Activated naive CD4-positive, alpha-beta T cell treated with anti-CD3 and anti-CD28 coated beads, Interleukin-2, amount 10 ng/mL, durations not matched to agents 7 days and 5 days (primary cell): ENCODE measurements around the gene CYP3A7.
"Not testable (repeated sequence)": the region's sequence is repeated elsewhere in the genome, so short reads cannot be mapped to it uniquely, and the experiment has no call there.

Source experiments
- CTCF ChIA-PET: fragments of 350-600 bp; sonication (Branson Sonifier 250); formaldehyde crosslinking; loops from one replicate; lab custom pipeline; 2021; ENCODE audit warnings: antibody characterized with exemption; lab: Charles Lee
- DNase-seq: peaks from one replicate; pipeline ENCODE4 v3.0.0-alpha.2; 2020
- H3K27ac Mint-ChIP-seq: one replicate; pipeline ENCODE4 v1.8.0; 2021; ENCODE audit warnings: mild to moderate bottlenecking, moderate library complexity, mixed read lengths
- H3K27me3 Mint-ChIP-seq: one replicate; pipeline ENCODE4 v1.8.0; 2021; ENCODE audit warnings: mild to moderate bottlenecking, mixed read lengths
- H3K36me3 Mint-ChIP-seq: one replicate; pipeline ENCODE4 v1.8.0; 2021; ENCODE audit warnings: mixed read lengths
- H3K4me1 Mint-ChIP-seq: one replicate; pipeline ENCODE4 v1.8.0; 2021; ENCODE audit warnings: mixed read lengths
- H3K4me3 Mint-ChIP-seq: one replicate; pipeline ENCODE4 v1.8.0; 2021; ENCODE audit warnings: mild to moderate bottlenecking, moderate library complexity, mixed read lengths
- H3K9me3 Mint-ChIP-seq: one replicate; pipeline ENCODE4 v1.8.0; 2021; ENCODE audit warnings: mixed read lengths

Gene CYP3A7

GRCh38 chr7:99733003-99733402, 2.0 kb downstream of the CYP3A7 start:
- no peak overlapping the region for H3K27ac Mint-ChIP-seq
- DNase-seq, result no peak
- H3K9me3 Mint-ChIP-seq, result no peaks in the 10 kb centered on the region
- no peak overlapping the region for H3K4me3 Mint-ChIP-seq
- CTCF ChIA-PET, result no interaction called here
- H3K4me1 Mint-ChIP-seq, result peaks cover 5% of the 10 kb centered on the region
- no peaks in the 10 kb centered on the region for H3K27me3 Mint-ChIP-seq
- H3K36me3 Mint-ChIP-seq, result peaks cover 3% of the 10 kb centered on the region

- Mint-ChIP-seq H3K27me3 (no peaks in the 10 kb centered on the region), H3K4me1 (no peaks in the 10 kb centered on the region), H3K4me3 (no peak overlapping the region), H3K36me3 (peaks cover 2% of the 10 kb centered on the region), H3K27ac (no peak overlapping the region), H3K9me3 (no peaks in the 10 kb centered on the region)
- no peak for DNase-seq
- CTCF ChIA-PET, result interaction anchor here (0.6 to 1.8 kb wide), 2 partner anchors 20 to 107 kb away, joined by 3 to 4 read pairs; no protein-coding TSS in a partner anchor
Measured at GRCh38 chr7:99731638-99732374, 3.2 kb downstream of the CYP3A7 start.

DNA sequence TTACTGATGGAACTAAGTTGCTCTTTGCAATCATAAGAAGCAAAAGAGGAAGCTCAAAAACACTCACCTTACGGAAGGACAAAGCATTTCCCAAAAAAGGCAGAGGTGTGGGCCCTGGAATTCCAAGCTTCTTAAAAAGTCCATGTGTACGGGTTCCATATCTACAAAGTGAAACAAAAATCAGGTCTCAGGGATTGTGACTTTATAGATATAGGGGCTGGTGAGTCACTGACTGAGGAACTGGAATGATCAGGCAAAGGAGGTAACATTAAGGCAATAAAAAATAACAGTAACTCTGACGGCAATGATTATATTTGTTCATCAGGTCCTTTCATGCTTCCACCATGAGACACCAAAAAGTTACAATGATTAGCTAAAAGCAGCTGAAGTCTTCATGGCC, 4.0 kb downstream of the CYP3A7 start:
- H3K9me3 Mint-ChIP-seq, result no peaks in the 10 kb centered on the region
- no peaks in the 10 kb centered on the region for H3K27me3 Mint-ChIP-seq
- CTCF ChIA-PET, result interaction anchor here (0.6 to 1.8 kb wide), 2 partner anchors 19 to 106 kb away, joined by 3 to 4 read pairs; no protein-coding TSS in a partner anchor
- no peak for DNase-seq
- no peaks in the 10 kb centered on the region for H3K36me3 Mint-ChIP-seq
- H3K4me3 Mint-ChIP-seq, result no peak overlapping the region
- H3K27ac Mint-ChIP-seq, result no peak overlapping the region
- H3K4me1 Mint-ChIP-seq, result no peaks in the 10 kb centered on the region

GRCh38 chr7:99730238-99730810, 4.7 kb downstream of the CYP3A7 start:
- no peaks in the 10 kb centered on the region for H3K27me3 Mint-ChIP-seq

DNA sequence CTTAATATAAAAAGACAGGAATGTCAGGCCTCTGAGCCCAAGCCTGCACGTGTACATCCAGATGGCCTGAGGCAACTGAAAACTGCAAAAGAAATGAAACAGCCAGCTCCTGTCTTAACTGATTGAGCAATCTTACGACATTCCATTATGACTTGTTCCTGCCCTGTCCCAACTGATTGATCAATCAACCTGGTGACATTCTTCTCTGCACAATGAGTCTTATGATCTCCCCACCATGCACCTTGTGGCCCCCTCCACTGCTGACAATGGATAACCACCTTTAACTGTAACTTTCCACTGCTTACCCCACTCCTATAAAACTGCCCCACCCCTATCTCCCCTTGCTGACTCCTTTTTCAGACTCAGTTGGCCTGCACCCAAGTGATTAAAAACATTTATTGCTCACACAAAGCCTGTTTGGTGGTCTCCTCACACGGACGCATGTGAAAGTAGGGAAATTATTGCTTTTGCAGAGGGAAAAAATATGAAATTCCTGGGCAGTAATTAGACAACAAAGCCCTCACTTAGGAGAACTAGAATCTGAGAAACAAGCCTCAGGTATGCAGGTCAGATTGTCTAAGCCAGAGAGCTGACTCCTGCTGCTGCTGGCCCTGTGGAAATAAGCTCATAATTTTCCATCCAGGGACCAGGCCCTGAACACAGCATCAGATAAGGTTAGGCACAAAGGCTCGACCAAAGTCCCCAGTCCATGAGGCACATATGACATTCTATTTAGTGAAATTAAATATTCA, 5.3 kb downstream of the CYP3A7 start:
- Mint-ChIP-seq H3K4me1 (no peaks in the 10 kb centered on the region), H3K36me3 (no peaks in the 10 kb centered on the region), H3K9me3 (no peaks in the 10 kb centered on the region), H3K4me3 (no peak overlapping the region), H3K27ac (no peak overlapping the region), H3K27me3 (no peaks in the 10 kb centered on the region)
- DNase-seq, result no peak
- CTCF ChIA-PET, result no interaction called here

More at GRCh38 chr7:99730238-99730810, 4.7 kb downstream of the CYP3A7 start:
- H3K36me3 Mint-ChIP-seq, result no peaks in the 10 kb centered on the region
- H3K4me3 Mint-ChIP-seq, result no peak overlapping the region
- H3K27ac Mint-ChIP-seq, result no peak overlapping the region
- H3K9me3 Mint-ChIP-seq, result no peaks in the 10 kb centered on the region
- CTCF ChIA-PET, result no interaction called here
- H3K4me1 Mint-ChIP-seq, result no peaks in the 10 kb centered on the region
- no peak for DNase-seq

- Mint-ChIP-seq H3K4me3 (no peak overlapping the region), H3K4me1 (no peaks in the 10 kb centered on the region), H3K27ac (no peak overlapping the region), H3K27me3 (no peaks in the 10 kb centered on the region), H3K36me3 (no peaks in the 10 kb centered on the region), H3K9me3 (no peaks in the 10 kb centered on the region)
- no peak for DNase-seq
- CTCF ChIA-PET, result no interaction called here
Measured at GRCh38 chr7:99728615-99729014, 6.4 kb downstream of the CYP3A7 start.

- H3K36me3 Mint-ChIP-seq, H3K27ac Mint-ChIP-seq, H3K27me3 Mint-ChIP-seq, DNase-seq, CTCF ChIA-PET, H3K9me3 Mint-ChIP-seq, H3K4me3 Mint-ChIP-seq: not testable (repeated sequence)
- peaks cover 12% of the 10 kb centered on the region for H3K4me1 Mint-ChIP-seq
Measured at GRCh38 chr7:99723201-99723600, 11.8 kb downstream of the CYP3A7 start.

DNA sequence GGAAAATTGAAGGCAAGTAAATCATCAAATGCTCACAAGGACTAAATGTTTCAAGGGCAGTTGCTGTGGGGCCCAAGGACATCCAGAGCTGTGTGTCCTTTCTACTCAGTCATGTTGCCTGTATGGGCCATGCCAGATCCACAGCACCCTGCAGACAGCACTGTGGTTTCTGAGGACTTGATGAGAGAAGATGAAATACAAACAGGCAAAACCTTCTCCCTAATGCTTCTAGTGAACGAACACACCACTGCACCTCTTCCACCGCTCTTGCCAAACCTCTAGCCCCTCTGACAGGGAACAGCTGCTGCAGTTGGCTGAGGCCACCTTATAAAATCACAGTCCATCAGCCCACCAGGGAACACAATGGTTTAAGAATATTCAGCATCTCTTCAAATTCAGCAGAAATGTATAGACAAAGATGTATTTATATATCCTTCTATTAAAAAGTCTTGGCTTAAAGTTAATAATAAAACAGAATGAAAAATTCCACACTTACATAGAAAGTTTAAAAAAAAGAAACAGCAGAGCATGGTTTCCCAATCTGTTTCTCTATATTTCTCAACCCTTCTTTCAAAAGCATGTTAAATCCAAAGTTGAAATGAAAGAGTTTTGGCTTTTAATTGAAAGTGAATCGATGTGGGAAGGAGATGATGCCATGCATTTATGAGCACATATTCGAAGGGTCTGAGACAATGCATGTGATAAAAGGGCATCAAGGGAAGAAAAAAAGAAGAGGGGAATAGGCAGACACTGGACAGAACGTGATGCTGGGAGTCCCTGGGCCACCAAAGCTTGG, 14.0 kb downstream of the CYP3A7 start:
- no peak for DNase-seq
- CTCF ChIA-PET, result no interaction called here
- Mint-ChIP-seq H3K4me3 (no peak overlapping the region), H3K36me3 (no peaks in the 10 kb centered on the region), H3K27ac (no peak overlapping the region), H3K27me3 (no peaks in the 10 kb centered on the region), H3K4me1 (peaks cover 12% of the 10 kb centered on the region), H3K9me3 (no peaks in the 10 kb centered on the region)

DNA sequence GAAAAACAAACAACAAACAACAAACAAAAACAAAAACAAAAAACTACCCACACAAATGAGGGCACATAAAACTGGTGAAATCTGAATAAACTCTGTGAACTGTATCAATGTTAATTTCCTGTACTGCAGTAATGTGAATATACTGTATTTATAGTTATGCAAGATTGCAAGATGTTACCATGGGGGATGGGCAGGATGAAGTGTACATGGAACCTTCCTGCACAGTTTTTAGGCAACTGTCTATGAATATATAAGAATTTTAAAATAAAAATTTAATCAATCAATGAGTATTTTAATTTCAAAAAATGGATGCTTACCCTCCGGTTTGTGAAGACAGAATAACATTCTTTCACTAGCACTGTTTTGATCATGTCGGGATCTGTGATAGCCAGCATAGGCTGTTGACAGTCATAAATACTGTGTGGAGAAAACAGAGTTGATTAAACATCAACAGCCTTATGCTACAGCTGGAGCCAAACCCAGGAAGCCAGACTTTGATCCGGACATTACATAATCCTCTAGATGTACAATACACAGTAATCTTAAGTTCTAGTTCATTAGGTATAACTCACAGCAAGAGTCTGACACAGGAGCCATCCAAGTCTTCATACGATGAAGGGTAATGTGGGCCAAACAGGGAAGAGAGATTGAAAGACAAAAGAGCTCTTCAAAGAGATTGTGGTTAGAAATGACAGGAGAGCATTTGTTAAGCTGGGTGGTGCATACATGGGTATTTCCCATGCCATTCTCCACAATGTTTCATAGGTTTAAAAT, 14.8 kb downstream of the CYP3A7 start:
- CTCF ChIA-PET, result no interaction called here
- Mint-ChIP-seq H3K9me3 (peaks cover 2% of the 10 kb centered on the region), H3K27ac (no peak overlapping the region), H3K36me3 (no peaks in the 10 kb centered on the region), H3K4me1 (peaks cover 12% of the 10 kb centered on the region), H3K27me3 (no peaks in the 10 kb centered on the region), H3K4me3 (no peak overlapping the region)
- no peak for DNase-seq

DNA sequence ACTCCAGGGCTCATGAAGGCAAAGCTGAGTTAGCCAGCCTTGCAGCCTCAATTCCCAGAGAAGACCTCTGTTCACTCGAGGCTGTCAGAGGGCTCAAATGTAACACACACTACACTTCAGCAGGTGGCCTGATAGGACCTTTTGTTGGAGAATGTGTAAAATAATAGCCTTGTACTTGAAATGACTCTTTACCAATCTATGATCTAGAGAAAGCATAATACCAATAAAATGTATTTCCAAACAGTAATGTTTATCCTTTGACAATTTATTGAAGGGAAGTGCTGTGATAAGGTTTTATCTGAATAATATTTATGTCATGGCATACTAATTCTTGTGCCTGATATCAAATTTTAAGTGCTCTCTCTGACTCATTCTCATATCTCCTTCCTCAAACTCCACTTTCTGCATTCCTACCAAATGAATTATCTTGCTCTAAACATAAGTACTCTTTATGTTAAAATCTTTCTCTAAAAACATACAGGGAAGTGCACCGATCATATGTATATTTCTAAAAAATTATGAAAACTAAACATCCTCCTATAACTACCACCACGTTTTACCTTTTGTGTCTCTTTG, 20.9 kb downstream of the CYP3A7 start:
- Mint-ChIP-seq H3K27ac (no peak overlapping the region), H3K4me3 (no peak overlapping the region), H3K27me3 (no peaks in the 10 kb centered on the region), H3K9me3 (peaks cover 2% of the 10 kb centered on the region), H3K36me3 (no peaks in the 10 kb centered on the region), H3K4me1 (no peaks in the 10 kb centered on the region)
- CTCF ChIA-PET, result no interaction called here
- no peak for DNase-seq

DNA sequence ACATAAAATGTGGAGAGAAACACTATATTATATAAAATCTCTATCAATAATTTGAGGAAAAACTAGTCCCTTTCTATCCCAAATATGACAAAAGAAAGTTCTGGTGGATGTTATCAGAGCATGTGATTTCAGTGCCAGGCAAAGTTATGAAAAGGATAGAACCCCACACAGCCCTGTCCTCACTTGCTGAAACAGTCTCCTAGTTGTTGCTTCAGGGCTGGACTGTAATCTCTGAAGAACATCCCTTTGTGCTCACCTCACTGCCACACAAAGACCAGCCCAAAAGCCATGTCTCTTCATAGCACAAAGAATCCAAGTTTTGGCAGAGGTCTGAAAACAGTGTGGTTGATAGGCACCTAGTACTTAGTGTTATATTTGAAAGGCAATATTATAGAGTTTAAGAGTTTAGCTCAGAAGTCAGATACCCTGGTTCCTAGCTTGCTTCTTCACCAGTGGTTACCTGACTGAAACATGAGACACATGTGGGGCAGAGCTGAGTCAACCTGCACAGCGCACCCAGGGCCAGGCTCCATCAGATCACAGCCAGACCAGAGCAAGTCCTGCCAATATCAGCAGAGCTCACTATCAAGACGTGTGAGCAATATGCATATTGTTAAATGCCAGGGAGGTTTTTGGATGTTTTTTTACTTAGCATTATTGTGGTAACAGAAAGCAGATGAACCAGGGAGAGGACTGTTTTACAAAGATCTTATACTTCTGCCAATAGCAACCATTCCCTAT, 25.0 kb downstream of the CYP3A7 start:
- H3K36me3 Mint-ChIP-seq, result no peaks in the 10 kb centered on the region
- no peaks in the 10 kb centered on the region for H3K4me1 Mint-ChIP-seq
- H3K27me3 Mint-ChIP-seq, result no peaks in the 10 kb centered on the region
- H3K4me3 Mint-ChIP-seq, result no peak overlapping the region
- no peak for DNase-seq
- no peak overlapping the region for H3K27ac Mint-ChIP-seq
- no peaks in the 10 kb centered on the region for H3K9me3 Mint-ChIP-seq
- CTCF ChIA-PET, result no interaction called here

DNA sequence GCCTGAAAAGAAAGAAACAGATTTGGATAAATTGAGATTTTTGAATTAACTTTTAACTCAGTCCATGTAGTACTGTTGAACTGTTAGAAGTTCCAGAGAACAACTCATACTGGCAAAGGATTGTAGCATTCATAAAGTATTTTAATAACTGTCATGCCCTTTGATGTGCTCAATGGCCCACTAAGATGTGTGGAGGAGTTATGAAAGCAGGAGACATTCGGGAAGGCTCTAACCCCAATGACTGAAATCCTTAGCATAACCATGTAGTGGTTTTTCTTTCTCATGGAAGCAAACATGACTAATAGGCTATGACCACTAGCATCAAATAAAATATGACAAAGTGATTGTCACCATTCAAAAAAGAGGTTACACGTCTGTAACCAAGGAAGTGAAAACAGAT, 25.7 kb downstream of the CYP3A7 start:
- H3K27me3 Mint-ChIP-seq, result no peaks in the 10 kb centered on the region
- H3K36me3 Mint-ChIP-seq, result no peaks in the 10 kb centered on the region
- no peaks in the 10 kb centered on the region for H3K9me3 Mint-ChIP-seq
- no peak for DNase-seq
- no peak overlapping the region for H3K4me3 Mint-ChIP-seq
- no peak overlapping the region for H3K27ac Mint-ChIP-seq
- H3K4me1 Mint-ChIP-seq, result no peaks in the 10 kb centered on the region
- CTCF ChIA-PET, result no interaction called here

- H3K4me1 Mint-ChIP-seq, result no peaks in the 10 kb centered on the region
- H3K36me3 Mint-ChIP-seq, result no peaks in the 10 kb centered on the region
- H3K27me3 Mint-ChIP-seq, result no peaks in the 10 kb centered on the region
- CTCF ChIA-PET, result no interaction called here
- no peak overlapping the region for H3K4me3 Mint-ChIP-seq
- DNase-seq, result no peak
- no peak overlapping the region for H3K27ac Mint-ChIP-seq
- H3K9me3 Mint-ChIP-seq, result no peaks in the 10 kb centered on the region
Measured at GRCh38 chr7:99707096-99707495, 27.9 kb downstream of the CYP3A7 start.
